Measurements from ENCODE around the gene IGHMBP2.

DNA sequence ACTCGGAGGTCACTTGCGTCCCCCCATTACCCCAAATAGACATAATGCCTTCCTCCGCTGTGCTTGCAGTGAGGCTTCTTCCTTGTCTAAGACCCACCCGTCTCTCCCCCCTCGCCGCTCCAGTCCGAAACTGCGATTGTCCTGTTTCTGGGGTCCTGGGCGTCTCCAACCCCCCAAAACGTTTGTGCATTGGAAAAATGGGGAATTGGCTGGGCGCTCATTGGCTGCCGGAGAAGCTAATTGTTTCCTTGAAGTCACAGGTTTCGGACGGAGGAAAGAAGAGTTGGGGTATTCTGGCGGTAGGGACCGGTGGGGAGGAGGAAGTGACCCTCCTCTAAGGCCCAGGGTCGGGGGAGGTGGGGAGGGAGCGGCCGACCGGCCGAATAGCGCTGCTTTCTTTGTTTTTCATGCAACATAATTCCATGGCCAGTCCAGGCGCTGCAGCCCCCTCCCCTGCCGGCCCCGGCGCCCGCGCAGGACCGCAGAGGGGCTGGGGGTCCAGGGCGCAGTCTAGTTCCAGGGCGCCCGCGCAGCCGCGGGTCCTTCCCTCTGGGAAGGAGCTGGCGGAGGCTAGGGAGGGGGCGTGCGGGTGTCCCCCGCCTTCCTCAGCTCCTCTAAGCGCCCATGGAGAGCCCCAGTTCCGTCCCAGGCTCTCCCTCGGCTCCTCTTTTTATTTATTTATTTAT is 49.3 kb upstream of the IGHMBP2 start:
- TF ChIP-seq POLR2AphosphoS5 (IDR thresholded peaks at IDR 0.05; ENCODE audit: borderline replicate concordance, low read depth, low read length) (no peak), EZH2 (IDR thresholded peaks at IDR 0.05) (no peak), FOXP2 (optimal IDR thresholded peaks at IDR 0.05; ENCODE audit: control extremely low read depth, extremely low read length, insufficient read depth) (no peak)

All from SK-N-MC (cell line).